ENCODE data around the gene GALNT16. TPM values are rescaled to one million over a fixed set of nuclear protein-coding genes. Genes with fewer than 3 reads are reported as not detected.

The GALNT16 gene
- total RNA-seq, 1 donor from 2014 or later = 12.4 TPM

DNA sequence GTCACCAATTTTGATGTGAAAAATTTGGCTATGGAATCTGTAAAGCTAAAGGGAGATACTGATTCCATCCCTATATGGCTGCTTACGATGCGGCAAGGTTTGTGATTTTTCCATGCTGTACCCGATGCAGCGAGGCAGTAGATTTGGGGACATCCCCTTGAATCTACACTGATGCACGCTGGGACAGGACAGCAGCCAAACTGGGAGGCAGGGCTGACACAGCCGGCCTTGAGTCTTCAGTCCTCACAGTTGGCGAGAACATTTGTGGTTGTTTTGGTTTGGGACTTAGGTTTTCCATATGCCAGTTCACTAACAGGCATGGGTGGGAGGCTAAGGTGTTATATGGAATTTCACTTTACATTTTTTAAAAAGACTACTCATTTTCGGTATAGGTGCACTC lies 3.8 kb downstream of the GALNT16 start:
- no peaks in the 10 kb centered on the region for H3K9me3 Mint-ChIP-seq
- H3K4me1 Mint-ChIP-seq (ENCODE audit: unreplicated experiment) = peaks cover 7% of the 10 kb centered on the region
- H3K27ac Mint-ChIP-seq = no peak overlapping the region
- H3K36me3 Mint-ChIP-seq = no peaks in the 10 kb centered on the region
- TF ChIP-seq, protein P1, sequence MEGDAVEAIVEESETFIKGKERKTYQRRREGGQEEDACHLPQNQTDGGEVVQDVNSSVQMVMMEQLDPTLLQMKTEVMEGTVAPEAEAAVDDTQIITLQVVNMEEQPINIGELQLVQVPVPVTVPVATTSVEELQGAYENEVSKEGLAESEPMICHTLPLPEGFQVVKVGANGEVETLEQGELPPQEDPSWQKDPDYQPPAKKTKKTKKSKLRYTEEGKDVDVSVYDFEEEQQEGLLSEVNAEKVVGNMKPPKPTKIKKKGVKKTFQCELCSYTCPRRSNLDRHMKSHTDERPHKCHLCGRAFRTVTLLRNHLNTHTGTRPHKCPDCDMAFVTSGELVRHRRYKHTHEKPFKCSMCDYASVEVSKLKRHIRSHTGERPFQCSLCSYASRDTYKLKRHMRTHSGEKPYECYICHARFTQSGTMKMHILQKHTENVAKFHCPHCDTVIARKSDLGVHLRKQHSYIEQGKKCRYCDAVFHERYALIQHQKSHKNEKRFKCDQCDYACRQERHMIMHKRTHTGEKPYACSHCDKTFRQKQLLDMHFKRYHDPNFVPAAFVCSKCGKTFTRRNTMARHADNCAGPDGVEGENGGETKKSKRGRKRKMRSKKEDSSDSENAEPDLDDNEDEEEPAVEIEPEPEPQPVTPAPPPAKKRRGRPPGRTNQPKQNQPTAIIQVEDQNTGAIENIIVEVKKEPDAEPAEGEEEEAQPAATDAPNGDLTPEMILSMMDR (conservative IDR thresholded peaks at IDR 0.05) = no peak
- no peak for DNase-seq (ENCODE audit: extremely low spot score, unreplicated experiment)
- no peak overlapping the region for H3K4me3 Mint-ChIP-seq
- peaks cover 34% of the 10 kb centered on the region for H3K27me3 Mint-ChIP-seq

DNA sequence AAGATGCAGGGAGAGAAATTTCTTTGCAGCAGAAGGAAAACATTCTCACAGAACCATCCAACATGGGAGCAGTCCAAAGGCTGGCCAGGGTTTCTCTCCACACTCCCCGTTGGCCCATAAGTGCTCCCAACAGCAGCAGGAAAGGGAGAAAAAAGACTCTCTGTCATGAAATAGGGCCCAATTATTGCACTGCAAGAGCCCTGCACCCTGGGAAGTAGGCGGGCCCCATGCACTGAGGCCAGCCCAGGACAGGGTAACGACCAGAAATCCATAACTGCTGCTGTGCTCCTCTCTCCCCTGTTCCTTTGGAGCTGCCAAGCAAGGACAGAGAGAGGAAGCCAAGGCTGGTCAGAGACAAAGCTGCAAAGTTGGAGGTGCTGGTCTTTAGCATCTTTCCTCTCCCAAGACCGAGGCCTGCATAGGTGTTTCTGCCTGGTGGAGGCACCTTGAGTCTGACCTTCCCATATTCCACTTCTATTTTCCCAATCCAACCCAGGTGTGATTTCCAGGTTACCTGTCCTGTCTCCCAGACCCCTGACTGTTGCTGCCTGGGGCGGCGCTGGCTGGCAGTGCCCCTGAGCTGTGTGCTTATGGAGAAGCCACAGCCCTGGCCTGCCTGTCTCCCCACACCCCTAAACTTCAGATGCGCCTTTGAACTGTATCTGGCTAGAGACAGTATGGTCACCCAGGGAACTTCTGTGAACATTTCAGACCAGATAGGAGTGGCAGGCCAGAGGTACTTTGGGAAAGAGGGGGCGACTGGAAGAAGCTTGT lies 6.8 kb downstream of the GALNT16 start:
- TF ChIP-seq, protein P1 (conservative IDR thresholded peaks at IDR 0.05) = no peak
- H3K36me3 Mint-ChIP-seq = no peaks in the 10 kb centered on the region
- H3K4me3 Mint-ChIP-seq = no peak overlapping the region
- no peak for DNase-seq (ENCODE audit: extremely low spot score, unreplicated experiment)
- H3K4me1 Mint-ChIP-seq (ENCODE audit: unreplicated experiment) = no peaks in the 10 kb centered on the region
- no peak overlapping the region for H3K27ac Mint-ChIP-seq
- peaks cover 19% of the 10 kb centered on the region for H3K27me3 Mint-ChIP-seq
- H3K9me3 Mint-ChIP-seq = no peaks in the 10 kb centered on the region

DNA sequence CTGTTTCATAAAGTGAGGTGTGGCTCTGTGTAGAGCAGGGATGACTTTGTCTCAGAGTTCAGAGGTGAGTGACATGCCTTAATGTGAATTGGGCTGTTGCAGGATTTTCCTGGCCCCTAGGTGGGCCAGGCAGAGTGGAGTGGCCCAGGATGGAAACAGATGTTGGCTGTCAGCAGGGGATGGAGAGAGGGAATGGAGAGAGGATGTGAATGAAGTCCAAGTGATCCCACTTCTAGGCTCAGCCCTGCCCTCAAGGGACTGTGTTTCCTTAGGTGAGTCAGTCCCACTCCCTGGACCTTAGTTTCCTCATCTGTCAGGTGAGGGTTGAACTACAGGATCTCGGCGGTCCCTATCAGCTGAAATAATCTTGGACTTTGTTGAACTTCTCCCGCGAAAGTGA lies 7.5 kb downstream of the GALNT16 start:
- H3K4me1 Mint-ChIP-seq (ENCODE audit: unreplicated experiment) = no peaks in the 10 kb centered on the region
- H3K9me3 Mint-ChIP-seq = no peaks in the 10 kb centered on the region
- H3K4me3 Mint-ChIP-seq = no peak overlapping the region
- H3K27me3 Mint-ChIP-seq = peaks cover 12% of the 10 kb centered on the region
- H3K27ac Mint-ChIP-seq = no peak overlapping the region
- TF ChIP-seq, protein P1 (conservative IDR thresholded peaks at IDR 0.05) = no peak
- DNase-seq (ENCODE audit: extremely low spot score, unreplicated experiment) = no peak
- H3K36me3 Mint-ChIP-seq = no peaks in the 10 kb centered on the region

- Mint-ChIP-seq H3K4me1 (ENCODE audit: unreplicated experiment) (no peaks in the 10 kb centered on the region), H3K27ac (no peak overlapping the region), H3K9me3 (no peaks in the 10 kb centered on the region), H3K4me3 (no peak overlapping the region), H3K27me3 (peaks cover 9% of the 10 kb centered on the region), H3K36me3 (no peaks in the 10 kb centered on the region)
- DNase-seq (ENCODE audit: extremely low spot score, unreplicated experiment) = no peak
- TF ChIP-seq, protein P1 (conservative IDR thresholded peaks at IDR 0.05) = no peak
Observed at GRCh38 chr14:69268223-69268622, 8.3 kb downstream of the GALNT16 start.

DNA sequence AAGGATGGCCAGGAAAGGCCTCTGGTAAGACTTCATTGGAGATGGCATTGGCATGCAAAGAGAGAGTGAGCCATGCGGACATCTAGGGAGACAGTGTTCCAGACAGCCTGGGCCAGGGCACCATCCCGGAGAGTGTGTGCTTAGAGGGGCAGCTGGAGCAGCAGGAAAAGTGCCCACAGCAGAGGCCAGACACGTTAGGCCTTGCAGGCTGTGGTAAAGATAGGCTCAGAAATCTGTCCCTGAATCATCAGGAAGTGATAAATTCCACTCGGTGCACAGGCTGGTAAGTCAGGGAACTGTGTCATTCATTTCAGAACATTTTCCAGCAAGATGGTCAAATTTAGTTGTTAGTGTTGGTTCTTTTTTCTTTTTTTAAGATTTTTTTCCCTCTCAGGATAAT lies 8.8 kb downstream of the GALNT16 start:
- no peak for DNase-seq (ENCODE audit: extremely low spot score, unreplicated experiment)
- Mint-ChIP-seq H3K4me1 (ENCODE audit: unreplicated experiment) (no peaks in the 10 kb centered on the region), H3K27me3 (peaks cover 3% of the 10 kb centered on the region), H3K36me3 (no peaks in the 10 kb centered on the region), H3K9me3 (no peaks in the 10 kb centered on the region), H3K27ac (no peak overlapping the region), H3K4me3 (no peak overlapping the region)
- TF ChIP-seq, protein P1 (conservative IDR thresholded peaks at IDR 0.05) = no peak
